Endothelial cell of umbilical vein (primary cell): ENCODE measurements around the gene AMZ1. TPM values are rescaled to one million over a fixed set of nuclear protein-coding genes. Genes with fewer than 3 reads are reported as not detected.
A peak's percentile ranks its signal among the peaks of the same experiment; 100 is the strongest.

Experiments used
- BruUV-seq: library from RNA; stranded (reverse); fragments of 400-500 nt; replicated peaks from 2 replicates; lab custom pipeline; 2021; lab: Mats Ljungman, UMichigan
- CTCF ChIA-PET: fragments of 300-600, 350-600 bp; sonication (Branson Sonifier 250); formaldehyde crosslinking; loops from one replicate; lab custom pipeline; 2021; ENCODE audit warnings: antibody characterized with exemption, inconsistent platforms; lab: Charles Lee
- POLR2A ChIA-PET: fragments of 300-600, 350-600 bp; sonication (Branson Sonifier 250); formaldehyde crosslinking; loops from one replicate; lab custom pipeline; 2021; ENCODE audit warnings: antibody characterized with exemption, inconsistent platforms; lab: Charles Lee
- DNase-seq: peaks from one replicate; pipeline ENCODE4 v3.0.0-alpha.2; 2011; ENCODE audit warnings: low read depth, low spot score
- FAIRE-seq: peaks from 2 replicates; lab custom pipeline; 2011; peaks lifted over from hg19 to GRCh38; lab: Jason Lieb, UNC
- H2AFZ ChIP-seq: 2 replicates; pipeline ENCODE4 v1.6.0; 2012; ENCODE audit warnings: low read depth, low read length, control low read depth, inconsistent platforms
- H3K27ac ChIP-seq: 2 replicates; pipeline ENCODE4 v1.5.1; 2011; ENCODE audit warnings: low read depth, mild to moderate bottlenecking, control low read depth, low read length, moderate library complexity; ENCODE audit not compliant: insufficient read depth
- H3K27me3 ChIP-seq, 2 experiments: 2 replicates each; pipeline versions ENCODE4 v1.6.0 to v1.6.1; 2011; ENCODE audit warnings: low read length in 2 of 2, mixed read lengths in 1 of 2; ENCODE audit not compliant: control insufficient read depth in 2 of 2, insufficient read depth in 2 of 2
- H3K36me3 ChIP-seq, 2 experiments: 2 replicates in 1 of 2; 3 replicates in 1 of 2; pipeline ENCODE4 v1.5.1; 2011; ENCODE audit warnings: low read length in 2 of 2, mild to moderate bottlenecking in 1 of 2, moderate library complexity in 1 of 2; ENCODE audit not compliant: control insufficient read depth in 2 of 2, insufficient read depth in 2 of 2; ENCODE audit errors: extremely low read depth in 1 of 2
- H3K4me1 ChIP-seq: 3 replicates; pipeline ENCODE4 v1.5.1; 2011; ENCODE audit warnings: mild to moderate bottlenecking, low read length; ENCODE audit not compliant: control insufficient read depth, insufficient read depth; ENCODE audit errors: extremely low read depth
- H3K4me2 ChIP-seq: 2 replicates; pipeline ENCODE4 v1.6.1; 2011; ENCODE audit warnings: low read length, control low read depth, mixed read lengths; ENCODE audit not compliant: insufficient read depth
- H3K4me3 ChIP-seq, 3 experiments: fragments of 200-600 bp in 1 of 3; sonication (generic), shearing (Covaris generic) in 1 of 3; replicated peaks in 1 of 3; 2 replicates each; pipeline ENCODE4 v1.5.1; 2011 to 2016; ENCODE audit warnings: control low read depth in 3 of 3, low read length in 3 of 3, mild to moderate bottlenecking in 2 of 3, inconsistent platforms in 1 of 3, low read depth in 1 of 3, moderate library complexity in 1 of 3; ENCODE audit not compliant: insufficient read depth in 1 of 3
- H3K79me2 ChIP-seq: 2 replicates; pipeline ENCODE4 v1.6.0; 2012; ENCODE audit warnings: low read length, inconsistent platforms; ENCODE audit not compliant: control insufficient read depth, insufficient read depth
- H3K9ac ChIP-seq: replicated peaks from 2 replicates; pipeline ENCODE3; 2011; ENCODE audit warnings: low read length, control low read depth; ENCODE audit not compliant: insufficient read depth; ENCODE audit errors: extremely low read depth
- H3K9me1 ChIP-seq: replicated peaks from 3 replicates; pipeline ENCODE4 v1.6.0; 2011; ENCODE audit warnings: mild to moderate bottlenecking, low read length; ENCODE audit not compliant: control insufficient read depth, insufficient read depth; ENCODE audit errors: extremely low read depth
- H3K9me3 ChIP-seq: replicated peaks from 2 replicates; pipeline ENCODE4 v1.5.1; 2012; ENCODE audit warnings: low read length, inconsistent platforms; ENCODE audit not compliant: control insufficient read depth, insufficient read depth
- H4K20me1 ChIP-seq: replicated peaks from 2 replicates; pipeline ENCODE3; 2011; ENCODE audit warnings: mild to moderate bottlenecking, low read length; ENCODE audit not compliant: control insufficient read depth, insufficient read depth; ENCODE audit errors: extremely low read depth
- EZH2 ChIP-seq: IDR thresholded peaks from 2 replicates; pipeline ENCODE4 v1.6.1; 2012; ENCODE audit warnings: borderline replicate concordance, low read depth, mild to moderate bottlenecking, moderate library complexity, low read length, inconsistent platforms; ENCODE audit not compliant: severe bottlenecking
- FOS ChIP-seq: IDR thresholded peaks from 2 replicates; pipeline ENCODE4 v1.6.1; 2011; ENCODE audit warnings: mild to moderate bottlenecking, low read length, moderate library complexity, borderline replicate concordance; ENCODE audit not compliant: insufficient read depth
- GATA2 ChIP-seq: IDR thresholded peaks from 2 replicates; pipeline ENCODE4 v1.7.0; 2011; ENCODE audit warnings: low read depth, mild to moderate bottlenecking, moderate library complexity, mixed read lengths, low read length; ENCODE audit not compliant: insufficient read length, insufficient read depth
- JUN ChIP-seq: IDR thresholded peaks from 2 replicates; pipeline ENCODE4 v1.6.1; 2011; ENCODE audit warnings: borderline replicate concordance, low read depth; ENCODE audit not compliant: insufficient read length, insufficient read depth
- MYC ChIP-seq: IDR thresholded peaks from one replicate; pipeline ENCODE4 v1.6.1; 2011; ENCODE audit warnings: mild to moderate bottlenecking, low read depth, low read length
- POLR2A ChIP-seq: IDR thresholded peaks from 2 replicates; pipeline ENCODE4 v1.6.1; 2012; ENCODE audit warnings: low read depth, mild to moderate bottlenecking, control low read depth, low read length
- POLR2AphosphoS5 ChIP-seq: IDR thresholded peaks from 2 replicates; pipeline ENCODE4 v1.6.1; 2012; ENCODE audit warnings: low read depth, mild to moderate bottlenecking, control low read depth, low read length, moderate library complexity; ENCODE audit not compliant: insufficient read depth
- dilution Hi-C: fragments of 300-500 bp; cut with MboI; formaldehyde crosslinking; loops from one replicate; pipeline ENCODE4 v1.15.0; 2019; ENCODE audit warnings: low sequenced_read_pairs; ENCODE audit not compliant: extremely low pct_ligation_motif_present
- intact Hi-C: fragments of 100-400 bp; cut with micrococcal nuclease; formaldehyde crosslinking; loops from one replicate; pipeline ENCODE4 v1.10.0; 2022
- polyA plus RNA-seq, 4 experiments: library from polyadenylated mRNA; depleted of rRNA in 3 of 4; stranded (reverse) in 3 of 4; unstranded in 1 of 4; fragments of >200 nt; gene quantifications; 2 replicates each; pipeline versions ENCODE4 v1.2.1 to v1.2.3, GENCODE V29; 2011 to 2012; ENCODE audit warnings: missing spikeins in 1 of 4
- total RNA-seq: library from RNA; stranded (reverse); gene quantifications from 2 replicates; pipeline ENCODE4 v1.2.3, GENCODE V29; 2021
- TF ChIP-seq, protein P1 (sequence below): IDR thresholded peaks from 2 replicates; pipeline ENCODE4 v1.6.1; 2011; ENCODE audit not compliant: insufficient read depth, insufficient read length
- TF ChIP-seq, protein P2 (sequence below), 2 donors: IDR thresholded peaks; 1 replicate in 1 of 2; 2 replicates in 1 of 2; pipeline ENCODE4 v1.5.1; 2011; ENCODE audit warnings: low read length in 2 of 2, mild to moderate bottlenecking in 2 of 2, moderate library complexity in 2 of 2, control low read depth in 1 of 2, inconsistent platforms in 1 of 2, low read depth in 1 of 2; ENCODE audit not compliant: insufficient read depth in 1 of 2; ENCODE audit errors: extremely low read depth in 1 of 2

AMZ1 gene
- total and polyA plus RNA-seq, 2 donors (not counting 3 experiments of a cell fraction or from before 2014, with no cell fraction given), result not detected

DNA sequence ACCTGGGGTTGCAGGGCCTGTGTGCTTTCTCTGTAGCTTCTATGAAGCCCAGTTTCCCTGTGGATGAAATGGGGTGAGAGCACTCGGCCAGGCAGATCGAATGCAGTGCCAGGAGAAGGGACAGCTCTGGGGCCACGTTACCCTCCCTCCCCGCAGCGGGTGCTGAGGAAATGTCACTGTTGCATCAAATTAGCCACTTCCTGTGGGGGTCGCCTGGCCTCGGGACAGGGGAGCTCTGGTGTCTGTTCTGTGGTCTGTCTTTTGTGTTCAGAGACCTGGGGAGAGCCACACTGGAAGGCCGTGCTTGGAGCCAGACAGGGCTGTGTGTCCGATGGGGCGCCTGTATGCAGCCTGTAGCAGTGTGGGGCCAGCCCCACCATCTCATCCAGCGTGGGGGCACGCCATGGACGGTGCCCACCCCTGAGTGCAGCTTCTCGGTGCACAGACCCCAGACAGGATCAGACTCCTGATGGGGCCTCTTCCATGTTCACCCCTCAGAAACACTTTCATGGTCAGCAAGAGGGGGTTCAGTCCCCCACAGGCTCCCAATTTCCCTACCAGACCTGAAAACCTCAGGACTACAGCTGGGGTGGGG lies 42.6 kb upstream of the AMZ1 start:
- intact Hi-C loops, result no loop called here
- no peak for TF ChIP-seq GATA2
- TF ChIP-seq EZH2, result no peak
- TF ChIP-seq POLR2A, result no peak
- TF ChIP-seq, protein P1, sequence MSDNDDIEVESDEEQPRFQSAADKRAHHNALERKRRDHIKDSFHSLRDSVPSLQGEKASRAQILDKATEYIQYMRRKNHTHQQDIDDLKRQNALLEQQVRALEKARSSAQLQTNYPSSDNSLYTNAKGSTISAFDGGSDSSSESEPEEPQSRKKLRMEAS, result no peak
- no peak for TF ChIP-seq JUN
- TF ChIP-seq, protein P2, sequence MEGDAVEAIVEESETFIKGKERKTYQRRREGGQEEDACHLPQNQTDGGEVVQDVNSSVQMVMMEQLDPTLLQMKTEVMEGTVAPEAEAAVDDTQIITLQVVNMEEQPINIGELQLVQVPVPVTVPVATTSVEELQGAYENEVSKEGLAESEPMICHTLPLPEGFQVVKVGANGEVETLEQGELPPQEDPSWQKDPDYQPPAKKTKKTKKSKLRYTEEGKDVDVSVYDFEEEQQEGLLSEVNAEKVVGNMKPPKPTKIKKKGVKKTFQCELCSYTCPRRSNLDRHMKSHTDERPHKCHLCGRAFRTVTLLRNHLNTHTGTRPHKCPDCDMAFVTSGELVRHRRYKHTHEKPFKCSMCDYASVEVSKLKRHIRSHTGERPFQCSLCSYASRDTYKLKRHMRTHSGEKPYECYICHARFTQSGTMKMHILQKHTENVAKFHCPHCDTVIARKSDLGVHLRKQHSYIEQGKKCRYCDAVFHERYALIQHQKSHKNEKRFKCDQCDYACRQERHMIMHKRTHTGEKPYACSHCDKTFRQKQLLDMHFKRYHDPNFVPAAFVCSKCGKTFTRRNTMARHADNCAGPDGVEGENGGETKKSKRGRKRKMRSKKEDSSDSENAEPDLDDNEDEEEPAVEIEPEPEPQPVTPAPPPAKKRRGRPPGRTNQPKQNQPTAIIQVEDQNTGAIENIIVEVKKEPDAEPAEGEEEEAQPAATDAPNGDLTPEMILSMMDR (IDR thresholded peaks at IDR 0.05; ENCODE audit: extremely low read depth in 1 of 2, insufficient read depth in 1 of 2, low read depth in 1 of 2, low read length in 2 of 2), result no peak
- TF ChIP-seq POLR2AphosphoS5, result no peak
- TF ChIP-seq MYC, result no peak
- TF ChIP-seq FOS, result no peak
- POLR2A ChIA-PET, result no interaction called here
- no peaks in the 10 kb centered on the region for H3K27me3 ChIP-seq
- FAIRE-seq (peak; percentile 80), DNase-seq (no peak)
- no TSS peak for BruUV-seq
- H3K4me1 ChIP-seq, result peaks cover 40% of the 10 kb centered on the region
- H3K79me2 ChIP-seq, result peaks cover 45% of the 10 kb centered on the region
- CTCF ChIA-PET, result interaction anchor here (1.1 to 5.4 kb wide), 3 partner anchors 9 to 38 kb away, joined by 3 to 55 read pairs (median 3); no protein-coding TSS in a partner anchor
- peak overlapping the region; percentile 8 for H3K9ac ChIP-seq
- no peaks in the 10 kb centered on the region for H3K9me1 ChIP-seq
- H3K9me3 ChIP-seq, result no peaks in the 10 kb centered on the region
- no peak overlapping the region for H2AFZ ChIP-seq
- no peak overlapping the region for H3K4me3 ChIP-seq
- H3K4me2 ChIP-seq, result peak overlapping the region; percentile 2
- H3K27ac ChIP-seq, result peak overlapping the region; percentile 60
- no peaks in the 10 kb centered on the region for H4K20me1 ChIP-seq
- H3K36me3 ChIP-seq, result peaks cover 15 to 27% of the 10 kb centered on the region in 2 experiments
- dilution Hi-C loops, result no loop called here
